ENCODE measurements around the gene CLIC6. TPM values are rescaled to one million over a fixed set of nuclear protein-coding genes. Genes with fewer than 3 reads are reported as not detected.

CLIC6 gene
- total and polyA plus RNA-seq, 2 experiments from 2014 or later, result 1.1 to 1.5 TPM

DNA sequence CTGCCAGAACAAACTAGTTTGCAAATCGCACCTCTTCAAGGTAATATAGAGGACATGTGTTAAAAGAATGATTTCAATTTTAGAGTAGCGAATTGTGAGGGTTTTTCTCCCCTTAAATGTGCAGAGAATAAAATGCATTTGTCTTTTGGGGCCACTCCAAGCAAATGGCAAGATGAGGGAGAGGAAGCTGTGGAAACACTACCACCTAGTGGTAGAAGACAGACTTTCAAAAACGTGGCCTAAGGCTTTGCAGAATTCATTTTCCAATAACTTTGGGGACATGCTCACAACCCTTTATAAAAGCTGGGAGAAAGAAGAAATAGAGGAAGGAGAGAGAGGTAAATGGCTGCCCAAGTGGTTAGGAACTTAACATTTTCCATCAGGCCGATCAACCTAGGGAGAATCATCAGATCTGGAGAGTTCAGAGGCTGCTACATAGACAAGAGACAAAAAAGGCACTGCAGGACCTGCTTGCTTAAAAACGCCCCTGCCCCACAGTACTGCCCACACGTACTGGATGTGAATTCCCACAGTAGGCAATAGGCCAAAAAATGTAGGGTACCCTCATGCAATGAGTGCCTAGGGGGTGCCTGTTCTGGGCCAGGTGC, 38.2 kb upstream of the CLIC6 start:
- ATAC-seq, result peak; percentile 74
- no peak overlapping the region for H3K4me2 ChIP-seq
- TF ChIP-seq, protein P1, sequence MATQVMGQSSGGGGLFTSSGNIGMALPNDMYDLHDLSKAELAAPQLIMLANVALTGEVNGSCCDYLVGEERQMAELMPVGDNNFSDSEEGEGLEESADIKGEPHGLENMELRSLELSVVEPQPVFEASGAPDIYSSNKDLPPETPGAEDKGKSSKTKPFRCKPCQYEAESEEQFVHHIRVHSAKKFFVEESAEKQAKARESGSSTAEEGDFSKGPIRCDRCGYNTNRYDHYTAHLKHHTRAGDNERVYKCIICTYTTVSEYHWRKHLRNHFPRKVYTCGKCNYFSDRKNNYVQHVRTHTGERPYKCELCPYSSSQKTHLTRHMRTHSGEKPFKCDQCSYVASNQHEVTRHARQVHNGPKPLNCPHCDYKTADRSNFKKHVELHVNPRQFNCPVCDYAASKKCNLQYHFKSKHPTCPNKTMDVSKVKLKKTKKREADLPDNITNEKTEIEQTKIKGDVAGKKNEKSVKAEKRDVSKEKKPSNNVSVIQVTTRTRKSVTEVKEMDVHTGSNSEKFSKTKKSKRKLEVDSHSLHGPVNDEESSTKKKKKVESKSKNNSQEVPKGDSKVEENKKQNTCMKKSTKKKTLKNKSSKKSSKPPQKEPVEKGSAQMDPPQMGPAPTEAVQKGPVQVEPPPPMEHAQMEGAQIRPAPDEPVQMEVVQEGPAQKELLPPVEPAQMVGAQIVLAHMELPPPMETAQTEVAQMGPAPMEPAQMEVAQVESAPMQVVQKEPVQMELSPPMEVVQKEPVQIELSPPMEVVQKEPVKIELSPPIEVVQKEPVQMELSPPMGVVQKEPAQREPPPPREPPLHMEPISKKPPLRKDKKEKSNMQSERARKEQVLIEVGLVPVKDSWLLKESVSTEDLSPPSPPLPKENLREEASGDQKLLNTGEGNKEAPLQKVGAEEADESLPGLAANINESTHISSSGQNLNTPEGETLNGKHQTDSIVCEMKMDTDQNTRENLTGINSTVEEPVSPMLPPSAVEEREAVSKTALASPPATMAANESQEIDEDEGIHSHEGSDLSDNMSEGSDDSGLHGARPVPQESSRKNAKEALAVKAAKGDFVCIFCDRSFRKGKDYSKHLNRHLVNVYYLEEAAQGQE (IDR thresholded peaks at IDR 0.05; ENCODE audit: unreplicated experiment), result no peak
- TF ChIP-seq, protein P2, sequence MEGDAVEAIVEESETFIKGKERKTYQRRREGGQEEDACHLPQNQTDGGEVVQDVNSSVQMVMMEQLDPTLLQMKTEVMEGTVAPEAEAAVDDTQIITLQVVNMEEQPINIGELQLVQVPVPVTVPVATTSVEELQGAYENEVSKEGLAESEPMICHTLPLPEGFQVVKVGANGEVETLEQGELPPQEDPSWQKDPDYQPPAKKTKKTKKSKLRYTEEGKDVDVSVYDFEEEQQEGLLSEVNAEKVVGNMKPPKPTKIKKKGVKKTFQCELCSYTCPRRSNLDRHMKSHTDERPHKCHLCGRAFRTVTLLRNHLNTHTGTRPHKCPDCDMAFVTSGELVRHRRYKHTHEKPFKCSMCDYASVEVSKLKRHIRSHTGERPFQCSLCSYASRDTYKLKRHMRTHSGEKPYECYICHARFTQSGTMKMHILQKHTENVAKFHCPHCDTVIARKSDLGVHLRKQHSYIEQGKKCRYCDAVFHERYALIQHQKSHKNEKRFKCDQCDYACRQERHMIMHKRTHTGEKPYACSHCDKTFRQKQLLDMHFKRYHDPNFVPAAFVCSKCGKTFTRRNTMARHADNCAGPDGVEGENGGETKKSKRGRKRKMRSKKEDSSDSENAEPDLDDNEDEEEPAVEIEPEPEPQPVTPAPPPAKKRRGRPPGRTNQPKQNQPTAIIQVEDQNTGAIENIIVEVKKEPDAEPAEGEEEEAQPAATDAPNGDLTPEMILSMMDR (conservative IDR thresholded peaks at IDR 0.05; ENCODE audit: low read depth in 2 of 2), result peak; percentile 85 to 91

DNA sequence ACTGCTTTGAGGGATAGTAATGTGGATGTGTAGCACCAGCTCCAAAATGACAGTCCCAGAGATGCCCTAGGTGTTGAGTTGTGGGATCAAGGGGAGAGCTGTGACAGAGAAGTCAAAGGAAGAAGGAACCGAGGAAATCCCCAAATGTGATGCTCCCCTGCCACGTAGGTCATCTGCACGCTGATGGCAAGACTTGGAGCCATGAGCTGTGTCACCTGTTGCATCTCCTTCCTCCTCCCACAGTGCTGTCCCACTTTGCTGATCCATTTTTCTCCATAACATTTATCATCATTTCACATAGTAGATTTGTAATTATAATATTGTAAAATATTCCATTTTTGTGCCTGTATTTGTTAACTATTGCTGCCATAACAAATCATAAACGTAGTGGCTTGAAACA, 36.3 kb upstream of the CLIC6 start:
- no peaks in the 10 kb centered on the region for H3K27me3 ChIP-seq (ENCODE audit: insufficient read depth)
- H3K9me3 Mint-ChIP-seq, result no peaks in the 10 kb centered on the region; the same call in 2 of the 3 replicates
- no peaks in the 10 kb centered on the region for H4K20me1 ChIP-seq (replicated peaks; ENCODE audit: insufficient read depth)
- peaks cover 3% of the 10 kb centered on the region for H3K27me3 Mint-ChIP-seq (ENCODE audit: insufficient read depth, low read depth, poor library complexity)
- no peaks in the 10 kb centered on the region for H3K4me1 ChIP-seq (ENCODE audit: insufficient read depth)
- H3K36me3 ChIP-seq (ENCODE audit: insufficient read depth), result no peaks in the 10 kb centered on the region
- DNase-seq (ENCODE audit: low spot score), result no peak
- H3K9me2 ChIP-seq (ENCODE audit: insufficient read depth), result peaks cover 9% of the 10 kb centered on the region; the same call in 1 of the 2 replicates
- H3K4me2 ChIP-seq, result no peak overlapping the region
- H3K27ac Mint-ChIP-seq, result no peak overlapping the region
- no peak for ATAC-seq
- no peak overlapping the region for H3K27ac ChIP-seq (ENCODE audit: low read depth)
- H3K79me2 ChIP-seq (replicated peaks; ENCODE audit: insufficient read depth), result no peaks in the 10 kb centered on the region
- no peaks in the 10 kb centered on the region for H3K4me1 Mint-ChIP-seq
- no peaks in the 10 kb centered on the region for H3F3A ChIP-seq (replicated peaks; ENCODE audit: low read depth)
- no peaks in the 10 kb centered on the region for H3K36me3 Mint-ChIP-seq (ENCODE audit: low read depth)
- no peak overlapping the region for H3K4me3 Mint-ChIP-seq
- no peak overlapping the region for H2AFZ ChIP-seq
- no peak overlapping the region for H3K4me3 ChIP-seq
- TF ChIP-seq STAT1 (IDR thresholded peaks at IDR 0.05; ENCODE audit: unreplicated experiment) (no peak), ZNF331 (CRISPR knock-in tag; IDR thresholded peaks at IDR 0.05; ENCODE audit: low read depth) (no peak), EZH2 (IDR thresholded peaks at IDR 0.05; ENCODE audit: low read depth, unreplicated experiment) (no peak), CREB1 (CRISPR knock-in tag; IDR thresholded peaks at IDR 0.05; ENCODE audit: low read depth) (no peak)
- TF ChIP-seq, protein P3, sequence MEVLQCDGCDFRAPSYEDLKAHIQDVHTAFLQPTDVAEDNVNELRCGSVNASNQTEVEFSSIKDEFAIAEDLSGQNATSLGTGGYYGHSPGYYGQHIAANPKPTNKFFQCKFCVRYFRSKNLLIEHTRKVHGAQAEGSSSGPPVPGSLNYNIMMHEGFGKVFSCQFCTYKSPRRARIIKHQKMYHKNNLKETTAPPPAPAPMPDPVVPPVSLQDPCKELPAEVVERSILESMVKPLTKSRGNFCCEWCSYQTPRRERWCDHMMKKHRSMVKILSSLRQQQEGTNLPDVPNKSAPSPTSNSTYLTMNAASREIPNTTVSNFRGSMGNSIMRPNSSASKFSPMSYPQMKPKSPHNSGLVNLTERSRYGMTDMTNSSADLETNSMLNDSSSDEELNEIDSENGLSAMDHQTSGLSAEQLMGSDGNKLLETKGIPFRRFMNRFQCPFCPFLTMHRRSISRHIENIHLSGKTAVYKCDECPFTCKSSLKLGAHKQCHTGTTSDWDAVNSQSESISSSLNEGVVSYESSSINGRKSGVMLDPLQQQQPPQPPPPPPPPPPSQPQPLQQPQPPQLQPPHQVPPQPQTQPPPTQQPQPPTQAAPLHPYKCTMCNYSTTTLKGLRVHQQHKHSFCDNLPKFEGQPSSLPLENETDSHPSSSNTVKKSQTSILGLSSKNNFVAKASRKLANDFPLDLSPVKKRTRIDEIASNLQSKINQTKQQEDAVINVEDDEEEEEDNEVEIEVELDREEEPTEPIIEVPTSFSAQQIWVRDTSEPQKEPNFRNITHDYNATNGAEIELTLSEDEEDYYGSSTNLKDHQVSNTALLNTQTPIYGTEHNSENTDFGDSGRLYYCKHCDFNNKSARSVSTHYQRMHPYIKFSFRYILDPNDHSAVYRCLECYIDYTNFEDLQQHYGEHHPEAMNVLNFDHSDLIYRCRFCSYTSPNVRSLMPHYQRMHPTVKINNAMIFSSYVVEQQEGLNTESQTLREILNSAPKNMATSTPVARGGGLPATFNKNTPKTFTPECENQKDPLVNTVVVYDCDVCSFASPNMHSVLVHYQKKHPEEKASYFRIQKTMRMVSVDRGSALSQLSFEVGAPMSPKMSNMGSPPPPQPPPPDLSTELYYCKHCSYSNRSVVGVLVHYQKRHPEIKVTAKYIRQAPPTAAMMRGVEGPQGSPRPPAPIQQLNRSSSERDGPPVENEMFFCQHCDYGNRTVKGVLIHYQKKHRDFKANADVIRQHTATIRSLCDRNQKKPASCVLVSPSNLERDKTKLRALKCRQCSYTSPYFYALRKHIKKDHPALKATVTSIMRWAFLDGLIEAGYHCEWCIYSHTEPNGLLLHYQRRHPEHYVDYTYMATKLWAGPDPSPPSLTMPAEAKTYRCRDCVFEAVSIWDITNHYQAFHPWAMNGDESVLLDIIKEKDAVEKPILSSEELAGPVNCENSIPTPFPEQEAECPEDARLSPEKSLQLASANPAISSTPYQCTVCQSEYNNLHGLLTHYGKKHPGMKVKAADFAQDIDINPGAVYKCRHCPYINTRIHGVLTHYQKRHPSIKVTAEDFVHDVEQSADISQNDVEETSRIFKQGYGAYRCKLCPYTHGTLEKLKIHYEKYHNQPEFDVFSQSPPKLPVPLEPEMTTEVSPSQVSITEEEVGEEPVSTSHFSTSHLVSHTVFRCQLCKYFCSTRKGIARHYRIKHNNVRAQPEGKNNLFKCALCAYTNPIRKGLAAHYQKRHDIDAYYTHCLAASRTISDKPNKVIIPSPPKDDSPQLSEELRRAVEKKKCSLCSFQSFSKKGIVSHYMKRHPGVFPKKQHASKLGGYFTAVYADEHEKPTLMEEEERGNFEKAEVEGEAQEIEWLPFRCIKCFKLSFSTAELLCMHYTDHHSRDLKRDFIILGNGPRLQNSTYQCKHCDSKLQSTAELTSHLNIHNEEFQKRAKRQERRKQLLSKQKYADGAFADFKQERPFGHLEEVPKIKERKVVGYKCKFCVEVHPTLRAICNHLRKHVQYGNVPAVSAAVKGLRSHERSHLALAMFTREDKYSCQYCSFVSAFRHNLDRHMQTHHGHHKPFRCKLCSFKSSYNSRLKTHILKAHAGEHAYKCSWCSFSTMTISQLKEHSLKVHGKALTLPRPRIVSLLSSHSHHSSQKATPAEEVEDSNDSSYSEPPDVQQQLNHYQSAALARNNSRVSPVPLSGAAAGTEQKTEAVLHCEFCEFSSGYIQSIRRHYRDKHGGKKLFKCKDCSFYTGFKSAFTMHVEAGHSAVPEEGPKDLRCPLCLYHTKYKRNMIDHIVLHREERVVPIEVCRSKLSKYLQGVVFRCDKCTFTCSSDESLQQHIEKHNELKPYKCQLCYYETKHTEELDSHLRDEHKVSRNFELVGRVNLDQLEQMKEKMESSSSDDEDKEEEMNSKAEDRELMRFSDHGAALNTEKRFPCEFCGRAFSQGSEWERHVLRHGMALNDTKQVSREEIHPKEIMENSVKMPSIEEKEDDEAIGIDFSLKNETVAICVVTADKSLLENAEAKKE (CRISPR knock-in tag; IDR thresholded peaks at IDR 0.05), result no peak

More for the DNA sequence above, 38.2 kb upstream of the CLIC6 start:
- Histone ChIP-seq H3K79me2 (replicated peaks; ENCODE audit: insufficient read depth) (no peaks in the 10 kb centered on the region), H3K4me3 (no peak overlapping the region), H2AFZ (no peak overlapping the region), H3F3A (replicated peaks; ENCODE audit: low read depth) (no peaks in the 10 kb centered on the region), H3K27me3 (ENCODE audit: insufficient read depth) (no peaks in the 10 kb centered on the region), H3K36me3 (ENCODE audit: insufficient read depth) (no peaks in the 10 kb centered on the region), H4K20me1 (replicated peaks; ENCODE audit: insufficient read depth) (no peaks in the 10 kb centered on the region), H3K4me1 (ENCODE audit: insufficient read depth) (no peaks in the 10 kb centered on the region), H3K9me2 (ENCODE audit: insufficient read depth) (peaks cover 9% of the 10 kb centered on the region; the same call in 1 of the 2 replicates), H3K27ac (ENCODE audit: low read depth) (no peak overlapping the region)
- no peak overlapping the region for H3K27ac Mint-ChIP-seq
- no peaks in the 10 kb centered on the region for H3K36me3 Mint-ChIP-seq (ENCODE audit: low read depth)
- peak; percentile 70 for DNase-seq (ENCODE audit: low spot score)
- H3K4me3 Mint-ChIP-seq, result no peak overlapping the region
- peaks cover 3% of the 10 kb centered on the region for H3K27me3 Mint-ChIP-seq (ENCODE audit: insufficient read depth, low read depth, poor library complexity)
- H3K9me3 Mint-ChIP-seq, result no peaks in the 10 kb centered on the region; the same call in 2 of the 3 replicates
- no peaks in the 10 kb centered on the region for H3K4me1 Mint-ChIP-seq

Measured in GM23338 (cell line).